AG20443 (cell line): Measurements from ENCODE around the gene ENC1.
A peak's percentile ranks its signal among the peaks of the same experiment; 100 is the strongest.

Source experiments
- DNase-seq: peaks from one replicate; pipeline ENCODE4 v3.0.0; 2012; ENCODE audit warnings: low spot score, mixed read lengths

The ENC1 gene

GRCh38 chr5:74631081-74631953 is 9.2 kb downstream of the ENC1 start:
- DNase-seq: no peak

GRCh38 chr5:74630453-74631066 is 10.0 kb downstream of the ENC1 start:
- peak; percentile 78 for DNase-seq

- DNase-seq: no peak
Measured at GRCh38 chr5:74629326-74629725, 11.2 kb downstream of the ENC1 start.

- no peak for DNase-seq
Measured at GRCh38 chr5:74628359-74628758, 12.2 kb downstream of the ENC1 start.

- no peak for DNase-seq
Measured at GRCh38 chr5:74627646-74628279, 12.8 kb downstream of the ENC1 start.

GRCh38 chr5:74626386-74627222 is 13.9 kb downstream of the ENC1 start:
- no peak for DNase-seq

GRCh38 chr5:74625742-74626241 is 14.7 kb downstream of the ENC1 start:
- no peak for DNase-seq

GRCh38 chr5:74624931-74625505 is 15.5 kb downstream of the ENC1 start:
- DNase-seq: no peak

- DNase-seq: no peak
Measured at GRCh38 chr5:74624501-74624900, 16.0 kb downstream of the ENC1 start.

GRCh38 chr5:74623748-74624408 is 16.6 kb downstream of the ENC1 start:
- no peak for DNase-seq

GRCh38 chr5:74623006-74623611 is 17.4 kb downstream of the ENC1 start:
- DNase-seq: no peak

- DNase-seq: no peak
Measured at GRCh38 chr5:74622122-74622521, 18.4 kb downstream of the ENC1 start.

GRCh38 chr5:74621492-74621891 is 19.0 kb downstream of the ENC1 start:
- DNase-seq: no peak

GRCh38 chr5:74619308-74619707 is 21.2 kb downstream of the ENC1 start:
- no peak for DNase-seq

- DNase-seq: no peak
Measured at GRCh38 chr5:74618106-74618505, 22.4 kb downstream of the ENC1 start.

GRCh38 chr5:74617202-74617601 is 23.3 kb downstream of the ENC1 start:
- no peak for DNase-seq

GRCh38 chr5:74616236-74617146 is 24.0 kb downstream of the ENC1 start:
- DNase-seq: no peak

- DNase-seq: no peak
Measured at GRCh38 chr5:74613283-74613682, 27.2 kb downstream of the ENC1 start.

GRCh38 chr5:74612045-74612444 is 28.5 kb downstream of the ENC1 start:
- no peak for DNase-seq
